GM18909 (cell line): ENCODE measurements around the gene VPS36.
"Not testable (repeated sequence)": the region's sequence is repeated elsewhere in the genome, so short reads cannot be mapped to it uniquely, and the experiment has no call there.

ENCODE experiments used
- ATAC-seq: cut with Tn5 transposase; IDR thresholded peaks from one replicate; pipeline ENCODE4 v1.9.1; 2021; ENCODE audit warnings: mild to moderate bottlenecking; ENCODE audit not compliant: unreplicated experiment, poor library complexity

Gene VPS36

DNA sequence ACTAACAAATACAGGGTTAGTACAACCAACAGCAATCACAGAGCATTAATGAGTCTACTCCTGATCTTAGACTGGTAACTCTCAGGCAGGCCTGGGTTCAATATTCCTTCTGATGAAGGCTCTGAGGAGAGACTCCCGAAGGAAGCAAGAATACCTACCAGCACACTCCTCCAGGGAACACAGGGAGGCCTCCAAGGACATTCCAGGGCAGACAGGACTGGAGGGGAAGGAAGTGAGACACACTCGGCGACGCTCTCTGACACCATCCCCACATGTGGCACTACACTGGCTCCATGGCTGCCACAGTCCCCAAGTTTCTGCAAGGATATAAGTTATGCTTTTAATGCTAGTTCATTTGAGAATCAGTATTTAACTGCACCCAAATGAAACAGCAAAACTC is 64.6 kb downstream of the VPS36 start:
- ATAC-seq: no peak

GRCh38 chr13:52383366-52383765 is 67.1 kb downstream of the VPS36 start:
- no peak for ATAC-seq

GRCh38 chr13:52378312-52378711 is 72.1 kb downstream of the VPS36 start:
- ATAC-seq: no peak

DNA sequence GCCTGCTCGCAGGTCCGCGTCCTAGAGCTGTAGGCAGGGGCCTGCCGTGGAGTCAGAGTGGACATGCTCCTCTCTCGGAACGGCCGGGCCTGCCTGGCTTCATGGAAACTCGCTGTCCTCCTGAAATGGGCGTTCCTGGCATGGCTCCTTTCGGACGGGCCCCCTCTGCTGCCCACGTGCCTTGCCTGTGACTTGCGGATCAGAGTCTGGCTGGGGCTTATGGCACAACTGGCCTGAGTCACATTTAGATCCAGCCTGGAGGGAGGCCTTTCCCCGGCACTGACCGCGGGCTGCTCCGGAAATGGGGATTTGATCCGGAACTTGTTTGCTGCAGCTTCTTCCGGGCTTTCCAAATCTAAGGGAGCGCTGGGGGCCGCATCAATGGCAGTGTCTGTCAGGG is 72.5 kb downstream of the VPS36 start:
- ATAC-seq: no peak

GRCh38 chr13:52374873-52375411 is 75.5 kb downstream of the VPS36 start:
- ATAC-seq: no peak

GRCh38 chr13:52374389-52374788 is 76.0 kb downstream of the VPS36 start:
- no peak for ATAC-seq

DNA sequence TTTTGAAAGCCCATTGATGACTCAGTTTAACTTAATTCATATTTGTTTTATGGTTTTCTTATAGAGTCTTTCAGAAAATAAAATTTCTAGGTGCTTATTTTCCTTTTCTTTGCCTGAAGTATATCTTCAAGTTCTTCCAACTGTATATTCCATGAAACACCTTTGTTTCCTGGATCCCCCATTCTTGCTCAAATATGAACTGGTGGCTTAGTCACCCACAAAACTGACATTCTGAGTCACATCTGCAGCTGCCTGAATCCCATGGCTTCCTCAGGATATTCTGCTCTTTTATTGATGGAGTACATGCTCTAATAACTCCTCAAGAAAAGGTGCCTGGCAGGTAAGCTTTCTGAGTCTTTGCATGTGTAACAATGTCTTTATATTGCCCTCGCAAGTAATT is 77.2 kb downstream of the VPS36 start:
- ATAC-seq: not testable (repeated sequence)

DNA sequence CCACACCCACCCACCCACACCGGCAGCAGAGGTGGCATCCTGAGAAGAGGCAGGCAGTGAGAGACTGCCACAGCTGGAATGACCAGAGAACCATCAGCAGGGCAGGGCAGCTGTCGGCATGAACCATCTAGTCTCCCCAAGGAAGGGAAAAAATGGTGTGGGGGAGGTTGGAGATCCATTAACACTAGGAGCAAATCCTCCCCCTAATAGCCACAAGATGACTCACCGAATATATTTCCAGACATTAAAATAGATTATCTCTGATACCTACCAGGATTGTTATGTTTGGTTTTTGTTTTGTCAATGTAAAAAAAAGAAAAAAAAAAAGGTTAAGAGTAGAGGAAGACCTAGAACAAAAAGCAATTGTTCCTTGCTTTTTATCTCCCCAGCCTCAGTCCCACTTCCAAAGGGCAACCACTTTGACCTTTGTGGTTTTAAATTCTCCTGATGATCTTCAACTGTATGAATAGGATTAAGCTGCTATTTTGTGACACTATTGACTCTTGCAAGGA is 78.6 kb downstream of the VPS36 start:
- ATAC-seq: no peak

DNA sequence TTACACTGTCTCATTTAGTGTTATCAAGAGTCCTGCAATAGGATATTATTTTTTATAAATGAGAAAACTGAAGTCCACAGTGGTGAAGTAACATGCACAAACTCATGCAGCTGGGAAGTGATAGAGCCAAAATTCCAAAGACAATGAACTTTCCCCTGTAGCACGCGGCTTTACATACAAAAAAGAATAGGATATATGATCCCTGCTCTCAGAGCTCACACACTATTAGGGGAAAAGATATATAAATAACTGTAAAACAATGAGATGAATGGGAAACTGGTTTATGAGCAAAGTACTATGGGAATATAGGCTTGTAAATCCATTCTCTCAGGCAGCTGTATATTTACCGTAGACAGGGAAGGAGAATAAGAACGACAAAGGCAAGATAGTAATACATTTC is 84.1 kb downstream of the VPS36 start:
- no peak for ATAC-seq
